Activated naive CD8-positive, alpha-beta T cell treated with anti-CD3 and anti-CD28 coated beads, Interleukin-2, amount 10 ng/mL, durations not matched to agents 7 days and 5 days (primary cell): ENCODE results near the gene RAB37. TPM values are rescaled to one million over a fixed set of nuclear protein-coding genes. Genes with fewer than 3 reads are reported as not detected.

ENCODE experiments used
- ATAC-seq: fragments of 150-1000 bp; cut with Tn5 transposase; one replicate; pipeline ENCODE4 v1.10.0; 2021; ENCODE audit warnings: low read depth, moderate library complexity
- POLR2A ChIA-PET: fragments of 350-600 bp; sonication (Branson Sonifier 250); formaldehyde crosslinking; loops from one replicate; lab custom pipeline; 2021; ENCODE audit warnings: antibody characterized with exemption; lab: Charles Lee
- DNase-seq: peaks from one replicate; pipeline ENCODE4 v3.0.0; 2021
- H3K27ac Mint-ChIP-seq: one replicate; pipeline ENCODE4 v1.8.0; 2022; ENCODE audit warnings: mild to moderate bottlenecking, mixed read lengths
- H3K27me3 Mint-ChIP-seq: one replicate; pipeline ENCODE4 v1.8.0; 2022; ENCODE audit warnings: mild to moderate bottlenecking, moderate library complexity, mixed read lengths
- H3K36me3 Mint-ChIP-seq: one replicate; pipeline ENCODE4 v1.8.0; 2021; ENCODE audit warnings: mild to moderate bottlenecking, mixed read lengths
- H3K4me1 Mint-ChIP-seq: one replicate; pipeline ENCODE4 v1.8.0; 2021; ENCODE audit warnings: mixed read lengths
- H3K4me3 Mint-ChIP-seq: one replicate; pipeline ENCODE4 v1.8.0; 2022; ENCODE audit warnings: mild to moderate bottlenecking, moderate library complexity, mixed read lengths
- H3K9me3 Mint-ChIP-seq: one replicate; pipeline ENCODE4 v1.8.0; 2021; ENCODE audit warnings: mixed read lengths
- total RNA-seq, 2 experiments: library from RNA; stranded (reverse); gene quantifications; one replicate each; pipeline ENCODE4 v1.2.3, GENCODE V29; 2021

RAB37 gene
- total RNA-seq, 2 experiments from 2014 or later: 24.7 to 27.5 TPM

- DNase-seq: no peak
- H3K4me1 Mint-ChIP-seq: peaks cover 48% of the 10 kb centered on the region
- H3K27ac Mint-ChIP-seq: peak overlapping the region; percentile 66
- peaks cover 3% of the 10 kb centered on the region for H3K36me3 Mint-ChIP-seq
- POLR2A ChIA-PET: interaction anchor here (0.9 to 1.5 kb wide), 3 partner anchors 13 to 38 kb away, joined by 3 to 5 read pairs (median 4); no protein-coding TSS in a partner anchor
- no peak for ATAC-seq
- H3K9me3 Mint-ChIP-seq: no peaks in the 10 kb centered on the region
- H3K4me3 Mint-ChIP-seq: no peak overlapping the region
- H3K27me3 Mint-ChIP-seq: no peaks in the 10 kb centered on the region
Measured at GRCh38 chr17:74784125-74784810, 47.2 kb downstream of the RAB37 start.

- H3K4me3 Mint-ChIP-seq: peak overlapping the region; percentile 6
- peak overlapping the region; percentile 66 for H3K27ac Mint-ChIP-seq
- POLR2A ChIA-PET: interaction anchor here (0.9 to 1.5 kb wide), 4 partner anchors 9 to 40 kb away, joined by 3 to 5 read pairs (median 4); partner anchors contain the start of gene NAT9
- peaks cover 44% of the 10 kb centered on the region for H3K4me1 Mint-ChIP-seq
- no peaks in the 10 kb centered on the region for H3K27me3 Mint-ChIP-seq
- ATAC-seq: peak; percentile 15
- no peak for DNase-seq
- peaks cover 2% of the 10 kb centered on the region for H3K36me3 Mint-ChIP-seq
- no peaks in the 10 kb centered on the region for H3K9me3 Mint-ChIP-seq
Measured at GRCh38 chr17:74785096-74785980, 48.3 kb downstream of the RAB37 start.

DNA sequence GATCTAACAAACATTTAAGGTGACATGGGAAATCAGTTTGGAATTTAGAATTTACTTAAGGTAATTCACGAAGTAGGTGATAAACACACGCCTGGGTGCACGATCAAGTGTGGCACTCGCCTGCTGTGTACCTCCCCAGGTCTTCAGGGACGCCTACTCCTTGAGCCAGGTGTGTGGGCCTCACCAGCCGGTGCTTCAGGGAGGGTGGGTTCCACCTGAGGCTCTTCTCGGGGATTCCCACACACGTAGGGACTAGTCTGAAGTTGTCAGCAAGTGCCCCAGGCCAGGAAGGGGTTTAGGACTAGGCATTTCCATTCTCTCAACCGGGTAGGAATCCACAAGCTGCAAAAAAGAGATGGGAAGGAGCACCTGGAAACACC is 48.9 kb downstream of the RAB37 start:
- Mint-ChIP-seq H3K4me3 (peak overlapping the region; percentile 6), H3K4me1 (peaks cover 44% of the 10 kb centered on the region), H3K27me3 (no peaks in the 10 kb centered on the region), H3K27ac (peak overlapping the region; percentile 66), H3K9me3 (no peaks in the 10 kb centered on the region), H3K36me3 (peaks cover 4% of the 10 kb centered on the region)
- POLR2A ChIA-PET: interaction anchor here (0.9 to 1.5 kb wide), 2 partner anchors 10 to 36 kb away, joined by 4 to 5 read pairs; partner anchors contain the start of gene NAT9
- ATAC-seq (no peak), DNase-seq (no peak)

DNA sequence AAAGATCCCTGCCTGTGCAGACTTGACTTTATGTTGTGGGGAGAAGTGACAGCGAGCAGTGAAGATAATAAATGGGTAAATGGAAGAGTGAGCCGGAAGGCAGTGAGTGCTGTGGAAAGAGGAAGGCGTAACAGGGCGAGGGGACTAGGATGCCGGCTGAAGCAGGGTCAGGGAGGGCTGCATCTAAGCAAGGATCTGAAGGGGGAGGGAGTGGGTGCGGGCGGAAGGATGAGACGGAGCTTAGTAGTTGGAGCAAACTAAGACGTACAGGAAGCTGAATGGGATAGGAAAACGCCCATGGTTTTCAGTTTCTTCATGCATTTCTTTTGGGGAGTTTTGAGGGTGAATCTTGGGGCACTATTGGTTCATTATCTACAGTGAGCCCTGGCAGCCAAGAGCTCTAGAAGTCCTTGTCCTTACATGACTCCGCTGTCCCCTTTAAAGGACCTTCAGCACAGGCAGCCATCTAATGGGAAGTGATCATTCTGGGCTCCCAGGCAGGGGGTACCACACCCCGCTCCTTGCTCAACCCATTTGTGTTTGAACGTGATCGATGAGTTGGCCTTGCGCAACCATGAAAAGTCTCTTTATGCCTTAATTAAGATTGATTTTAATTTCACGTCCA is 49.5 kb downstream of the RAB37 start:
- peak overlapping the region; percentile 66 for H3K27ac Mint-ChIP-seq
- DNase-seq (no peak), ATAC-seq (peak; percentile 13)
- H3K9me3 Mint-ChIP-seq: no peaks in the 10 kb centered on the region
- H3K4me3 Mint-ChIP-seq: peak overlapping the region; percentile 6
- POLR2A ChIA-PET: interaction anchor here (0.7 to 1.2 kb wide), 4 partner anchors 10 to 37 kb away, joined by 3 to 5 read pairs (median 4); partner anchors contain the start of gene NAT9
- peaks cover 4% of the 10 kb centered on the region for H3K36me3 Mint-ChIP-seq
- no peaks in the 10 kb centered on the region for H3K27me3 Mint-ChIP-seq
- peaks cover 46% of the 10 kb centered on the region for H3K4me1 Mint-ChIP-seq

DNA sequence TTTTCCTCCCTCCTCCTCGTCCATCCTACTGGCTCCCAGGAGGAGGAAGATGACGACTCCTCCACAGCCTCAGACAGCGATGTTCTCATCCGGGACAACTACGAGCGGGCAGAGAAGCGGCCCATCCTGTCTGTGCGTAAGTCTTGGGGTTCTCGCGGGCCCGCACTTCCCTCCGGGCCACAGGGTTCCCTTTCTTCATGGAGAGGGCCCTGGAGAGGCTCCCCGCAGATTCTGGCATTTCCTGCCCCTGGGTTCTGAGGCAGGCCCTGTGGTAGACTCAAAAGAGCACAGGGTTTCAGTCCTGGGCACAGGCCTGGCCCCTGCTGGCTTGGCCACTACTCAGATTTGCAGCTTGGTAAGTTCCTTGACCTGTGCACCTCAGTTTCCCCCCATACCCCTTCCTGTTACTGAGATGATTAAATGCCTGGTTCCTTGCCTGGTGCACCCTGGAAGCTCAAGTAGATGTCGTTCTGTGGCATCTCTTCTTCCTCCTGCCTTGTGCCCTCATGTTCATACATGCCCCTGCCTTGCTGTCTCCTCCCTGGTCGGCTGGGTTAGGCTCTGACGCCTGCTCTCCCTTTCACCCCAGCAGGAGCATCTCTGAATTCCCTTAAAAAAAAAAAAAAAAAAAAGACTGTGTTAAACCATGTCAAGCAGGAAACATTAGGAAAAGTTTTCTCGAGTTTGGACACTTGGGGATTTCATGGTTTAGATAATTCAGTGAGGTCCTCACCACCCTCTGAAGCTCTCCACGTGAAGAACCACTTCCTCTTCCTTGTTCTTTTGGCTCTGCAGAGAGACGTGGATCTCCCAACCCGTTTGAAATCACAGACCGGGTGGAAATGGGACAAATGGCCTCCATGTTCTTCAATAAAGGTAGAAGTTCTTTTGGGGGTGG is 53.4 kb downstream of the RAB37 start:
- ATAC-seq (no peak), DNase-seq (no peak)
- Mint-ChIP-seq H3K9me3 (no peaks in the 10 kb centered on the region), H3K27ac (peak overlapping the region; percentile 59), H3K36me3 (peaks cover 6% of the 10 kb centered on the region), H3K27me3 (no peaks in the 10 kb centered on the region), H3K4me1 (peaks cover 32% of the 10 kb centered on the region), H3K4me3 (peak overlapping the region; percentile 53)
- POLR2A ChIA-PET: interaction anchor here (0.6 to 2.3 kb wide), 12 partner anchors 9 to 222 kb away, joined by 3 to 10 read pairs (median 6); partner anchors contain the start of genes MRPL58 and NAT9

DNA sequence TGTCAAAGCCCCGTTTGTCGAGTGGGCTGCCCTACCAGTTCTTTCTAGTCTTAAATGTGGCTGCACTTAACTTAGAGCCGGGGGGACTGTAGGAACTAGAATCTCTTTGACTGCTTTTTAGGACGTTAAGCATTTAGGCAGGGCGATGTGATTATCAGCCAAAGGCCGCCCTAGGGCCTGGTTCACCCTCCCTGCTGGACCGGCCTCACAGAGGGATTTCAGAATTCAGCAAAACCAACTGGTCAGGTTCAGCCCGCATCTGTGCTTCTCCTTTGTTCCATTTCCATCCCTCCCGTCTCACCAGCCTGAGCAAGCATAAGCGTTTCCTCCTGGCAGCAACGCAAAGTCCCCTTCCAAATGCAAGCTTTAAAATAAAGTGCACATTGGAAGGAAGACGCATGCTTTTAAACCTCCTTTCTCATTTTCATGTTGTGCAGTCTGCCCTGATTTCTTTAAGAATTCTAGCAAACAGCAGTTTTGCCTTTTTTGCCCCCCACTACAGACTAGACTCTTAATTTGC is 55.6 kb downstream of the RAB37 start:
- Mint-ChIP-seq H3K4me3 (no peak overlapping the region), H3K27me3 (no peaks in the 10 kb centered on the region), H3K36me3 (peaks cover 9% of the 10 kb centered on the region), H3K27ac (peak overlapping the region; percentile 9), H3K4me1 (peaks cover 24% of the 10 kb centered on the region), H3K9me3 (no peaks in the 10 kb centered on the region)
- no peak for ATAC-seq
- POLR2A ChIA-PET: interaction anchor here (1.1 kb wide), 1 partner anchor 69 kb away, joined by 3 read pairs; no protein-coding TSS in a partner anchor
- no peak for DNase-seq

- POLR2A ChIA-PET: no interaction called here
- ATAC-seq (no peak), DNase-seq (no peak)
- Mint-ChIP-seq H3K4me3 (no peak overlapping the region), H3K4me1 (peaks cover 21% of the 10 kb centered on the region), H3K27me3 (no peaks in the 10 kb centered on the region), H3K36me3 (peaks cover 7% of the 10 kb centered on the region), H3K9me3 (no peaks in the 10 kb centered on the region), H3K27ac (peak overlapping the region; percentile 4)
Measured at GRCh38 chr17:74795327-74796020, 58.4 kb downstream of the RAB37 start.

- H3K36me3 Mint-ChIP-seq: peaks cover 7% of the 10 kb centered on the region
- POLR2A ChIA-PET: no interaction called here
- H3K4me1 Mint-ChIP-seq: peaks cover 14% of the 10 kb centered on the region
- ATAC-seq: no peak
- no peaks in the 10 kb centered on the region for H3K27me3 Mint-ChIP-seq
- no peak overlapping the region for H3K4me3 Mint-ChIP-seq
- no peak for DNase-seq
- no peaks in the 10 kb centered on the region for H3K9me3 Mint-ChIP-seq
- peak overlapping the region; percentile 4 for H3K27ac Mint-ChIP-seq
Measured at GRCh38 chr17:74796211-74796610, 59.2 kb downstream of the RAB37 start.

GRCh38 chr17:74796866-74797265 is 59.8 kb downstream of the RAB37 start:
- POLR2A ChIA-PET: no interaction called here
- Mint-ChIP-seq H3K27ac (no peak overlapping the region), H3K27me3 (no peaks in the 10 kb centered on the region), H3K9me3 (no peaks in the 10 kb centered on the region), H3K4me1 (peaks cover 10% of the 10 kb centered on the region), H3K4me3 (no peak overlapping the region), H3K36me3 (peaks cover 4% of the 10 kb centered on the region)
- no peak for DNase-seq
- ATAC-seq: no peak
